Mesothelial cell of epicardium (in vitro differentiated cells): ENCODE results near the gene FADS1. TPM values are rescaled to one million over a fixed set of nuclear protein-coding genes. Genes with fewer than 3 reads are reported as not detected.

ENCODE experiments used
- DNase-seq, 2 experiments: peaks; one replicate each; pipeline ENCODE4 v3.0.0; 2021; ENCODE audit warnings: low spot score in 2 of 2; ENCODE audit not compliant: unreplicated experiment in 2 of 2
- H3K27ac Mint-ChIP-seq: 2 replicates; pipeline ENCODE4 v1.8.0; 2021; ENCODE audit warnings: mixed read lengths
- H3K27me3 Mint-ChIP-seq: 2 replicates; pipeline ENCODE4 v1.8.0; 2021; ENCODE audit warnings: low read depth, mixed read lengths
- H3K36me3 Mint-ChIP-seq: 2 replicates; pipeline ENCODE4 v1.8.0; 2021; ENCODE audit warnings: mixed read lengths
- H3K4me1 Mint-ChIP-seq: 2 replicates; pipeline ENCODE4 v1.8.0; 2021; ENCODE audit warnings: mixed read lengths
- H3K4me3 Mint-ChIP-seq: 2 replicates; pipeline ENCODE4 v1.8.0; 2021; ENCODE audit warnings: mild to moderate bottlenecking, moderate library complexity, mixed read lengths
- H3K9me3 Mint-ChIP-seq: 2 replicates; pipeline ENCODE4 v1.8.0; 2021; ENCODE audit warnings: mixed read lengths
- total RNA-seq: library from RNA; stranded (reverse); gene quantifications from 3 replicates; pipeline ENCODE4 v1.2.1, GENCODE V29; 2021
- TF ChIP-seq, protein P1 (sequence below): fragments of 200-600 bp; sonication (generic); IDR thresholded peaks from one replicate; pipeline ENCODE4 v1.5.0; 2021; ENCODE audit warnings: antibody characterized with exemption; ENCODE audit not compliant: unreplicated experiment

The FADS1 gene
- total RNA-seq, 1 donor from 2014 or later = 115 TPM

GRCh38 chr11:61753672-61754071, 63.1 kb downstream of the FADS1 start:
- peak overlapping the region; percentile 98 for H3K27ac Mint-ChIP-seq
- no peaks in the 10 kb centered on the region for H3K36me3 Mint-ChIP-seq
- H3K4me1 Mint-ChIP-seq = peaks cover 69% of the 10 kb centered on the region
- no peak for DNase-seq
- TF ChIP-seq, protein P1, sequence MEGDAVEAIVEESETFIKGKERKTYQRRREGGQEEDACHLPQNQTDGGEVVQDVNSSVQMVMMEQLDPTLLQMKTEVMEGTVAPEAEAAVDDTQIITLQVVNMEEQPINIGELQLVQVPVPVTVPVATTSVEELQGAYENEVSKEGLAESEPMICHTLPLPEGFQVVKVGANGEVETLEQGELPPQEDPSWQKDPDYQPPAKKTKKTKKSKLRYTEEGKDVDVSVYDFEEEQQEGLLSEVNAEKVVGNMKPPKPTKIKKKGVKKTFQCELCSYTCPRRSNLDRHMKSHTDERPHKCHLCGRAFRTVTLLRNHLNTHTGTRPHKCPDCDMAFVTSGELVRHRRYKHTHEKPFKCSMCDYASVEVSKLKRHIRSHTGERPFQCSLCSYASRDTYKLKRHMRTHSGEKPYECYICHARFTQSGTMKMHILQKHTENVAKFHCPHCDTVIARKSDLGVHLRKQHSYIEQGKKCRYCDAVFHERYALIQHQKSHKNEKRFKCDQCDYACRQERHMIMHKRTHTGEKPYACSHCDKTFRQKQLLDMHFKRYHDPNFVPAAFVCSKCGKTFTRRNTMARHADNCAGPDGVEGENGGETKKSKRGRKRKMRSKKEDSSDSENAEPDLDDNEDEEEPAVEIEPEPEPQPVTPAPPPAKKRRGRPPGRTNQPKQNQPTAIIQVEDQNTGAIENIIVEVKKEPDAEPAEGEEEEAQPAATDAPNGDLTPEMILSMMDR = no peak
- H3K27me3 Mint-ChIP-seq = no peaks in the 10 kb centered on the region
- no peaks in the 10 kb centered on the region for H3K9me3 Mint-ChIP-seq
- peak overlapping the region; percentile 84 for H3K4me3 Mint-ChIP-seq

GRCh38 chr11:61752925-61753521, 63.8 kb downstream of the FADS1 start:
- Mint-ChIP-seq H3K9me3 (no peaks in the 10 kb centered on the region), H3K27ac (peak overlapping the region; percentile 98), H3K4me3 (peak overlapping the region; percentile 84), H3K27me3 (no peaks in the 10 kb centered on the region), H3K36me3 (no peaks in the 10 kb centered on the region), H3K4me1 (peaks cover 65% of the 10 kb centered on the region)
- DNase-seq = no peak
- TF ChIP-seq, protein P1 = no peak

GRCh38 chr11:61752117-61752924, 64.5 kb downstream of the FADS1 start, which contains the start of gene MYRF:
Gene MYRF, plus strand, starts transcription at chr11:61752636. Its CDS starts 109 bp downstream, at chr11:61752745.
- Mint-ChIP-seq H3K36me3 (no peaks in the 10 kb centered on the region), H3K27me3 (no peaks in the 10 kb centered on the region), H3K27ac (peak within 1 kb of the TSS; percentile 98)

GRCh38 chr11:61751384-61751783, 65.4 kb downstream of the FADS1 start:
- Mint-ChIP-seq H3K27me3 (no peaks in the 10 kb centered on the region), H3K27ac (peak overlapping the region; percentile 65), H3K4me3 (peak overlapping the region; percentile 70), H3K9me3 (no peaks in the 10 kb centered on the region), H3K36me3 (no peaks in the 10 kb centered on the region), H3K4me1 (peaks cover 53% of the 10 kb centered on the region)
- no peak for DNase-seq
- TF ChIP-seq, protein P1 = no peak

More at GRCh38 chr11:61752117-61752924, 64.5 kb downstream of the FADS1 start, which contains the start of gene MYRF:
- TF ChIP-seq, protein P1 = no peak
- Mint-ChIP-seq H3K4me1 (peaks cover 62% of the 10 kb centered on the region), H3K4me3 (peak within 1 kb of the TSS; percentile 84), H3K9me3 (no peaks in the 10 kb centered on the region)
- DNase-seq = peak; percentile 70 to 79

DNA sequence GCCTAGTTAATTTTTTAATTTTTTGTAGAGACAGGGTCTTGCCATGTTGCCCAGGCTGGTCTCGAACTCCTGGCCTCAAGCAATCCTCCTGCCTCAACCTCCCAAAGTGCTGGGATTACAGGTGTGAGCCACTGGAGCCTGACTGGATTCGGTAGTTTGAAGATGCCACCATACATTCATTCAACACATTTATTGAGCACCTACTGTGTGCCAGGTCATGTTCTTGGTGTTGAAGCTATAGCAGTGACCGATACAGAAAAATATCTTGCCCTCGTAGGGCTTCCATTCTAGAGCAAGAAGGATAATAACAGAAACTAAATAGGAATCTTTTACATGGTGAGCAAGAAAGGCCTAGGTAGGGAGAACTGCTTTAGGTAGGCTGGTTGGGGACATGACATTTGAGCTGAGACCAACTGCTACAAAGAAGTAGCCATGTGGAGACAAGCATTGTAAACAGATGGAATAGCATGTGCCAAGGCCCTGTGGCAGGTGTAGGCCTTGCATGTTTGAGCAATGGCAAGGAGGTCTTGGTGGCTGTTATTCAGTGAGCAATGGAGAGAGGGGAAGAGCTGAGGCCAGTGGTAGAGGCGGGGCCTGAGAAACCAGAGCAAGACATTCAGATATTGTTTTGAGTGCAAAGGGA, 66.1 kb downstream of the FADS1 start:
- TF ChIP-seq, protein P1 = no peak
- Mint-ChIP-seq H3K27ac (peak overlapping the region; percentile 65), H3K27me3 (no peaks in the 10 kb centered on the region), H3K36me3 (no peaks in the 10 kb centered on the region), H3K4me3 (peak overlapping the region; percentile 70), H3K4me1 (peaks cover 47% of the 10 kb centered on the region), H3K9me3 (no peaks in the 10 kb centered on the region)
- no peak for DNase-seq

Other genes starting within 250 kb of the FADS1 start
- 7.6 to 9.4 TPM (median 8.3 TPM) in 3 replicates for gene SYT7, start 235.9 kb downstream of the FADS1 start, total RNA-seq
- gene DAGLA, start 136.6 kb downstream of the FADS1 start, total RNA-seq = 7.1 to 8.1 TPM (median 8.1 TPM) in 3 replicates
- gene MYRF, start 64.4 kb downstream of the FADS1 start, total RNA-seq = 401 to 436 TPM (median 428 TPM) in 3 replicates
- 139 to 154 TPM (median 148 TPM) in 3 replicates for gene TMEM258, start 24.4 kb downstream of the FADS1 start, total RNA-seq
- 19.5 to 20.9 TPM (median 20.3 TPM) in 3 replicates for gene FEN1, start 24.1 kb downstream of the FADS1 start, total RNA-seq
- 317 to 337 TPM (median 324 TPM) in 3 replicates for gene FADS2, start 11.3 kb upstream of the FADS1 start, total RNA-seq
- 6.1 to 8.9 TPM (median 8.0 TPM) in 3 replicates for gene FADS3, start 74.5 kb upstream of the FADS1 start, total RNA-seq
- 10.6 to 12.0 TPM (median 11.9 TPM) in 3 replicates for gene RAB3IL1, start 100.6 kb upstream of the FADS1 start, total RNA-seq
- gene BEST1, start 133.3 kb upstream of the FADS1 start, total RNA-seq = 0.64 to 1.1 TPM (median 0.90 TPM) in 3 replicates
- 1,419 to 1,500 TPM (median 1,460 TPM) in 3 replicates for gene FTH1, start 150.6 kb upstream of the FADS1 start, total RNA-seq